ENCODE data around the gene VASP.

GRCh38 chr19:45495178-45495577 lies 12.1 kb upstream of the VASP start:
- TF ChIP-seq CTCF (IDR thresholded peaks at IDR 0.05; ENCODE audit: low read depth, low read length) (no peak), EZH2phosphoT487 (IDR thresholded peaks at IDR 0.05; ENCODE audit: low read depth) (no peak)

All from OCI-LY3 (cell line).